HK-2 (cell line): ENCODE data around the gene PRKD2.
A peak's percentile ranks its signal among the peaks of the same experiment; 100 is the strongest.

Experiments
- DNase-seq: peaks from one replicate; pipeline ENCODE4 v3.0.0-alpha.2; 2018; ENCODE audit not compliant: unreplicated experiment

The PRKD2 gene

GRCh38 chr19:46661020-46661731 is 55.7 kb downstream of the PRKD2 start, which contains the start of gene DACT3:
DACT3 (minus strand) TSS chr19:46661182; CDS start chr19:46661064, 118 bp downstream.
- peak; percentile 100 for DNase-seq

DNA sequence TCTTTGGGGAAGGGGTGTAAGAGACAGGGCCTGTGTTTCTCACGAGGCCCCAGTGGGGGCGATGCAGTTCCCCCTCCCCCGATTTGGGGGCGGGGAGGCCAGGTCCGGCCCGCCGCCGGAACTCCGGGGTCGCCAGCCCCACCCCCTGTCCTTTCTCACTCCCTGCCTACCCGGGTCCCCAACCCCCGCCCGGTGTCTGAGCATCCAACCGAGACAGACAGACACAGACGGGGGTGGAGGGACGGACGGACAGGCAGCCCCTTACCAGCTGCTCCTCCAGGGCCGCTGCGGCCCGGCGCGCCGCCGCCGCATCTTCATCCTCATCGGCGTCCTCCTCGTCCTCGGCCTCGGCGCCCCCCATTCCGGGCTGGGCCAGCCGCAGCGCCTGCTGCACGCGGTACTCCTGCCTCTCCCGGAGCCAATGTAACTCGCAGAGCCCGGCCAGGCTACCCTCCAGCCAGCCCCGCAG is 56.3 kb downstream of the PRKD2 start:
- no peak for DNase-seq

DNA sequence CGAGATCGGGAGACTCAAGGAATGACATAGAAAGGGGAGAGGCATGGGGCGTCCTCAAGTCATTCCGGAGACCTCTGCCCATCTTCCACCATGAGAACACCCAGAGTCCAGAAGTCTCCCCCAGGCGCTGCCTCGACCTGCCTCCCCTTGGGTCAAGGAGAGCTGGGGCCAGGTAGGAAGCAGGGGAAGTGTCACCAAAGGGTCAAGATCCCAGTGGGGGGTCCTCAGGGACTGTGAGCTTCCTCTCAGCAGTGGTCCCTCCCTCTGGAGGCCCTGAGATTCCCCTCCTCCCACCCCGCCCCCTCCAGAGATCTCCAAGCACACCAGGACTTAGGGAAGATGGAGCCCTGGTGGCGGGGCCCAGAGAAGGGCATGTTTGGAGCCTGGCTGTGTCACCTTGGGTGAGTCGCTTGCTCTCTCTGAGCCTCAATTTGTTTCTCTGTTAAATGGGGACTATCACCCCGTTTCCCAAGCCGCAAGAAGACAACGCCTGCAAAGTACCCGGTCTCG is 56.9 kb downstream of the PRKD2 start:
- no peak for DNase-seq

DNA sequence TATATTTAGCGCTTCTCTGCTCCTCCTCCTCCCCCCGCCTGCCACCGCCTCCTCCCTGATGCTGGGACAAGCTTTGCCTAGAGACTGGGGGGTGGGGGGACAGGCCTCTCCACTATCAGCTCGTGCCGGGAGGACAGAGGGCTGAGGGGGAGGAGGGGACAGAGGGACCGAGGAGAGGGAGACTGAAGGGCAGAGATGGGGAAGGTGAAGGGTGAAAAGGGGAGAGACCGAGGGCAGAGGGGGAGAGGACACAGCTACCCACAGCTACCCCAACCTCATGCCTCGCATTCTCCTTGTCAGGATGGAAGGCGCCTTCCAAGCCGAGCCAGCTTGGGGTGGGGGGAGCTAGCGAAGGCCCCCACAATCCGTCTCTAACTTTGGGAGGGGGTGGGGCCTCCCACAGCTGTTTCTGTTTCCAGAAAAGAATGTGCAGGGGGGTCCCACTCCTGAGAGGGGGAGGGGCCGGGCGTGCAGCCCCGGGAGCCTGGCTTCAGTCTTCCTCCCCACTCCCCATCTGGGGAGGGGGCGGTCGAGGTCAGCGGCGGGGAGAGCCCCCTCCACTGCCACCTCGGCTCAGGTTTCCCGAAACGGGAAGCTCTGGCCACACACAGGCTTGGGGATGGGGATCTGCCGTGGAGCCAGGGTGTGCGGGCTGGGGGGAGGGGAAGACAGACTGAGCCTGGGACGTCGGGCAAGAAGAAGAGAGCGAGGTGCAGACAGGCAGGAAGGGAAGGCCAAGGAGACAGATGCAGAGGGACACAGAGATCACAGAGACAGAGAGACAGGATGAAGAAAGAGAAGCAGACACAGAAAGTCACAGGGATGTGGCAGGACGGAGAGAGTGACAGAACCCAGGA is 57.5 kb downstream of the PRKD2 start:
- no peak for DNase-seq

DNA sequence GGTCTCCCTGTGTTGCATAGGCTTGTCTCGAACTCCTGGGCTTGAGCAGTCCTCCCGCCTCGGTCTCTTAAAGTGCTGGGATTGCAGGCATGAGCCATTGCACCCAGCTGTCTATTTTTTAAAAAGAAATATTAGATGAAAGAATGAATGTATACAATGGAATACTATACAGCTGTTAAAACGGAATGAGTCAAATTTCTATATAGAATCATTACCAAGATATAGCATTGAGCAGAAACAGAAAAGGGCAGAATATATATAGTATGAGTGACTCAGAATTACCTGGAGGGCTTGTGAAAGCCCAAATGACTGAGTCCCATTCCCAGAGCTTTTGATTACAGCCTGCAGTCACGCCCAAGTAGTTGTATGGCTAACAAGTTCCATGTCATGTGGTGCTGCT is 60.4 kb downstream of the PRKD2 start:
- no peak for DNase-seq

DNA sequence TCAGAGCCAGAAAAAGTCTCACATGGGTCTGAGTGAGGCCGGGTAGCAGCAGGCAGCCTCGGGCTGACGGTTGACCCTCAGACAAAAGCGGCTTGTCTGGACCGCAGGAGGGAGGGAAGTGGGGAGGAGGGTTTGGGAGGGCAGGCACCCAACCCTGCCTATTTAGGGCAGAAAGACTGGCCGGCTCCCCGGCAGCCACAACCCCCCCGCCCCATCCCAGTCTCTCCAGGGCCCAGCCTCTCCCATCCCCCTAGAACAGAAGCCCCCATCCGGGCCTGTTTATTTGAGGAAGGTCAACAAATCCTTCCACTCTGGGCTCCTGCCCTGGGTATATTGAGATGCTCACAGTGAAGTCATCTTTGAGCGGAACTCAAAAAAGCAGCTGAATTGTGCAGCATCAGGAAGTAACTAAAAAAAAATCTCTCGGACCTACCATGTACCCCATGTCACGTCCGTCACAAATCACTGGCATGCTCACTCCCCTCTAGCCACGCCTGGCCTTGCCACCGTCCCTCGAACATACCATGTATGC is 62.2 kb downstream of the PRKD2 start:
- DNase-seq, result no peak

DNA sequence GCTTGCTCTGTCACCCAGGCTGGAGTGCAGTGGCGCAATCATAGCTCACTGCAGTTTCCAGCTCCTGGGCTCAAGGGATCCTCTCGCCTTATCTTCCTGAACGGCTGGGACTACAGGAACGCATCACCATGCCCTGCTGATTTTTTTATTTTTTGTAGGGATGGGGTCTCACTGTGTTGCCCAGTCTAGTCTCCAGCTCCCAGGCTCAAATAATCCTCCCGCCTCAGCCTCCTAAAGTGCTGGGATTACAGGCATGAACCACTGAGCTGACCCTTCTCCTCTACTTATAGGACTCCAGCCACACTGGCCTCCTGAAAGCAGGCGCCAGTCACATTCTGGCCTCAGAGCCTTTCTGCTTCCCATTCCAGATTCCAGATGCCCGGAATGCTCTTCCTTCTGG is 66.5 kb downstream of the PRKD2 start:
- no peak for DNase-seq

- DNase-seq, result no peak
These were observed 67.7 kb downstream of the PRKD2 start for GRCh38 chr19:46648961-46649960.

DNA sequence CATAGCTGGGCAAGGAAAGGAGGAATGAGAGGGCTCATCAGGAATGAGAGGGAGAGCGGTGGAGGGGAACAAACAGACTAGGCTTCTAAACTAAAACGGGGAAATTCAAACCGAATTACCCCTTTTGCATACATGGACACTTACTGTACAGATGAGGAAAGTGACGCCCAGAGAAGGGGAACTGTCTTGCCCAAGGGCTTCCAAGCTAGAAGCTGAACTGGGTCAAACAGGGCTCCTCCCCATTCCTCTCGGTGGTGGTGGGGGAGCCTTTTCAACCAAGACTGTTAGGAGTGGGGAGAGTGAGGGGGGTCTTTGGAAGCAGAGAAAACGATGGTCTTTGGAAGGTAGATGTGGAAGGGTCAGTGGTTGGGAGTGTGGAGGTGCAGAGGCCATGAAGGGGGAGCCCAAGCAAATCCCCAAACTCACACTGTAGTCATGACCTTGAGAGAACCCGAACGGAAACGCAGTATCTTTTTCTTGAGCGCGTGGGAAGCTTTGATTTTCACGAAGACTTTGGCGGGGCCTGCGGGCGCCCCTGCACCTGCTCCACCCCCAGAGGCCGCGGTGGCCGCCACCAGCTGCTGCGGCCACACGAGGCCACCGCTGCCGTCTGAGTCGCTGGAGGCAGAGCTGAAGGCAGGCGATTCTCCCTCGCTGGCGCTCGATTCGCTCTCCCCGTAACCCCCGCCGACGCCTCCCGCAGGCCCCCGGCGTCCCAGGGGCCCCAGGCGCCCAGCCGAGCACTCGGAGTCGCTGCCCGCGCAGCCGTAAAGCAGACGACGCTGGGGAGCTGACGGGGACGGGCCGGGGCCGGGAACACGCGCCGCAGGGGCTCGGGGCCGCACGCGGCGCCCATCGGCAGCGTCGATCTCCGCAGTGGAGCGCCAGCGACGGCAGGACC is 68.6 kb downstream of the PRKD2 start:
- DNase-seq, result no peak

DNA sequence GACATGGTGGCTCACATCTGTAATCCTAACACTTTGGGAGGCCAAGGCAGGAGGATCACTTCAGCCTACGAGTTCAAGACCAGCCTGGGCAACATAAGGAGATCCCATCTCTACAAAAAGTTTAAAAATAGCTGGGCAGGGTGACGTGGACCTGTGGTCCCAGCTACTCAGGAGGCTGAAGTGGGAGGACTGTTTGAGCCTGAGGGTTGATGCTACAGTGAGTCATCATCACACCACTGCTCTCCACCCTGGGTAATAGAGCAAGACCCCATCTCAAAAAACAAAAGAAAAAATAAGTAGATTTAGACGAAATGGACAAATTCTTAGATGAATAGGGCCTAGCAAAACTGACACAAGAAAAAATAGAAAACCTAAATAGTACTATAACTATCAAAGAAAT is 70.5 kb downstream of the PRKD2 start:
- DNase-seq, result no peak

DNA sequence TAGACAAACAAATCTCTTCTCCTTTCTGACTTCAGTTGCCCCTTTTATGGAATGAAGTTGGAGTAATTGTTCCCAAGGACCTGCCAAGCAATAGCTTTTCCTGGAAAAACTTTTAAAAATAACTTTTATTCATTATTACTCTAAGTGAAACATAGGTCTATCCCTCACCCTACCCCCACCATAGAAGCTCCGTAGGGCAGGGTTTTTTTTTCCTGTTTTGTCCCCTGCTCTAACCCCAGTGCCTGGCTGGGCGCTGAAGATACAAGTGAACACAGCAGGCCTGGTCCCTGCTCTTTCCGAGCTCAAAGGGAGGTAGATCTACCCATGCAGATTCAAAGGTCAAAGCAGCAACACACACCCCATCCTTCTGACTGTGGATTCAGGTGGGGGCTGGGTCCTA is 72.2 kb downstream of the PRKD2 start:
- DNase-seq, result no peak

DNA sequence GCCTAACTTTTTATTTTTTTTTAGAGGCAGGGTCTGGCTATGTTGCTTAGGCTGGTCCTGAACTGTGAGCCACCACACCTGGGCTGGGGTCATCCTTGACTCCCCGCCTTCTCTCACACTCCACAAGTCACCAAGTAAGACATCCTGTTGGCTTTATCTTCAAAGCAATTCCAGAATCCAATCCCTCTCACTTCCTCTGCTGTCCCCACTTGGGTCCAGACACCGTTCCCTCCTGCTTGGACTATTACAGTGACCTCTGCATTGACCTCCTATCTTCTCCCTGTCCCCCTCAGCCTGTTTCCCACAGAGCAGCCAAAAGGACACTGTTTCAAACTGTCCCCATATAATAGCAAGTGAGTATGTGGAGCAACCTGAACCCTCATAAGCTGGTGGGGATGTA is 76.3 kb downstream of the PRKD2 start:
- DNase-seq, result no peak

GRCh38 chr19:46639358-46640182 is 77.3 kb downstream of the PRKD2 start:
- peak; percentile 70 for DNase-seq

DNA sequence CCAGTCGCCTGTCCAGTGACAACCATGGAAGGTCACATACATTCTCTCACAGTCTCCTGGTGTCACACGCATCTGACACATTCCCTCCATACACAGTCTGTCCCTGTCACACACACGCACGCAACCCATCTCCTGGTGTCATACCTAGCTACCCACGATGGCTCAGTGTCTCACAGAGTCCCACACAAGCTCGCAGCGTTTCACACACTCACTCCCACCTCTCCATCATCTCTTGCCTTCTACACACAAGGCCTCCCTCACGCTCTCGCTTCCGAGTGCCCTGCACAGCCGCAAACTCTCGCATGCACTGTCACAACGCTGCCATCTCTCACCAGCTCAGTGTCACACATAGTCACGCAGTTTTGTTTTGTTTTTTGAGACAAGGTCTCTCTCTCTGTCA is 79.7 kb downstream of the PRKD2 start:
- no peak for DNase-seq

DNA sequence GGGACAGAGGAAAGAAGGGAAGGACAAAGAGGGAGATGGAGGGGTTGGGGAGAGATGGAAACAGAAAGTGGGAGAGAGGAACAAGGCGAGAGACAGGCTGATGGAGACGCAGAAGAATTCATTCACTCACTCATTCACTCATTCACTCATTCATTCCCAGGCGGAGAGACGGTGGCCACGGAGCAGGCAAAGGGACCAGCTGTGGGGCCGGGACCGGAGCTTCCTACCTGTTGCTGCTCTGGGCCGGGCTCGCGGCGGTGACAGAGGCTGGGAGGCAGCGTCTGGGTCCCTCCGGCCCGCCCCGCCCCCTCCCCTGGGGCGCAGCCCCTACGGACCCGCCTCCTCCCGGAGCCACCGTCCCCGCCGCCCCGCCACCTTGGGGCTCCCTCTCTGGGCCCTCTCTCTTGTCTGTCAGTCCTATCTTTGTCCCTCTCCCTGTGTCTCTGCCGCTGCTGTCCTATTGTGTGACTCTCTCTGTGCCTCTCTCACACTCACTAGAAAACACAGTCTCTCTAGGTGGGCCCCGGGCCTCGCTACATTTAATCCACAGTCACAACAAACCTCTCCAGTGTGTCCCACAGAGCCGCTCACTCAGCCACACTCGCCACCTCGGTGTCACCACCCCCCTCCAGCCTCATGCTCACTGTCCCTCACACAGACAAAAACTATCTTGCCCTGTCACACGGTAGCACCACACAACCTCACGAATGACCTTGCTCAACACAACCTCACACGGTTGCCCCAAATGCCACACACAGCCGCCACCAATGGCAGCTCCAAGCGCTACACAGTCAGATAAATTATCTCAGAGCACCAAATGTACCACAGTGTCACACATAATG is 80.8 kb downstream of the PRKD2 start, which contains the start of gene GNG8:
Gene GNG8, minus strand, starts transcription at position 283 of the 842 bp plus-strand sequence. CDS start 1,520 bp downstream, outside the sequence.
- no peak for DNase-seq

DNA sequence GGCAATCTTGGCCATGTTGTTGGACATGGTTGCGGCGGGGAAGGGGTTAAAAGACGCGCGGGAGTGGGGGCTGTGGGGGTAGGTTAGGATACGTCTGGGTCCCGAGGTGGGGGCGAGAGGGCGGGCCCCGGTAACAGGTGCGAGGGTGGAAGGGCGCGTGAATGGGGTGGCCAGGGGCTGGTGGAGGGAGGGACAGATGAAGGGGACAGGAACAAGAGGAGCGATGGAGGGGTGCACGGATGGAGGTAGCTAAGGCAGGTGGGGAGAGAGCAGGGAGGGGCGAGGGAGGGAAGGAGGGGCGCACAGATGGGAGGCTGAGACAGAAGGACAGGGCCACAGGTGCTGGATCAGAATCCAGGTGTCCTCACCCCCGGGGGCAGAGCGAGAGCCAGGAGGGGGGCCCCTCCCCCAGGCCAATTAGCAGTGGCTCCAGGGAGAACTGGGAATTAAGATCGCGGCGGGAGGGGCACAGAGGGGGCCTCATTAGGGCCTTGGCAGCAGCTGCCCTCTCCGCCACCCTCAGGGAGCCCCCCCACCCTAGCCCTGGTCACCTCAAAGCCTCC is 82.2 kb downstream of the PRKD2 start:
- DNase-seq, result no peak

GRCh38 chr19:46634045-46634655 is 82.8 kb downstream of the PRKD2 start:
- DNase-seq, result peak; percentile 87
